ENCODE data around the gene DSG4. TPM values are rescaled to one million over a fixed set of nuclear protein-coding genes. Genes with fewer than 3 reads are reported as not detected.
A peak's percentile ranks its signal among the peaks of the same experiment; 100 is the strongest.

DSG4 gene
- total and polyA plus RNA-seq, 9 of the 15 experiments (the other 6 are each of a cell fraction or from before 2014, with no cell fraction given) = not detected

- intact Hi-C loops (cut with micrococcal nuclease) = no loop called here
- in situ Hi-C loops (cut with MboI) = no loop called here
- Histone ChIP-seq H3K4me1 (replicated peaks in 1 of 2; ENCODE audit: control insufficient read depth in 2 of 2, insufficient read depth in 2 of 2, low read length in 2 of 2) (no peaks in the 10 kb centered on the region), H3K4me2 (ENCODE audit: insufficient read depth, low read length) (no peak overlapping the region), H3K27me3 (ENCODE audit: control insufficient read depth in 2 of 2, insufficient read depth in 2 of 2, low read length in 2 of 2) (no peaks in the 10 kb centered on the region), H3K4me3 (no peak overlapping the region), H4K20me1 (replicated peaks; ENCODE audit: control insufficient read depth, insufficient read depth, low read length) (no peaks in the 10 kb centered on the region), H2AFZ (ENCODE audit: low read depth, low read length) (peak overlapping the region; percentile 68; the same call in 1 of the 2 replicates), H3K9me3 (replicated peaks; ENCODE audit: control insufficient read depth, insufficient read depth, low read depth, low read length) (peaks cover 5% of the 10 kb centered on the region; the same call in 1 of the 2 replicates), H3K9ac (ENCODE audit: insufficient read depth in 1 of 2, low read depth in 2 of 2, low read length in 2 of 2) (no peak overlapping the region), H3K27ac (ENCODE audit: extremely low read depth, low read depth, low read length) (no peak overlapping the region), H3K36me3 (ENCODE audit: control insufficient read depth, insufficient read depth, low read length) (no peaks in the 10 kb centered on the region), H3K9me1 (ENCODE audit: control insufficient read depth, insufficient read depth, low read length) (no peaks in the 10 kb centered on the region), H3K79me2 (ENCODE audit: control insufficient read depth, insufficient read depth, low read length) (no peaks in the 10 kb centered on the region)
- FAIRE-seq (no peak), ATAC-seq (no peak), DNase-seq (ENCODE audit: extremely low read depth in 1 of 4, low spot score in 3 of 4) (no peak)
- ChIA-PET CTCF (ENCODE audit: low intra/inter-chr PET ratio) (no interaction called here), POLR2A (interaction anchor here (0.6 kb wide), 1 partner anchor 20 kb away, joined by 3 read pairs; no protein-coding TSS in a partner anchor)
- TF ChIP-seq ZNF583 (CRISPR knock-in tag; IDR thresholded peaks at IDR 0.05) (no peak), ZNF232 (CRISPR knock-in tag; IDR thresholded peaks at IDR 0.05) (no peak), NR2C2 (CRISPR knock-in tag; IDR thresholded peaks at IDR 0.05) (no peak), NR2C2 (tag; IDR thresholded peaks at IDR 0.05) (no peak), HMGN3 (IDR thresholded peaks at IDR 0.05; ENCODE audit: borderline replicate concordance, extremely low read depth, insufficient read length, low read depth, low read length) (no peak), FUS (optimal IDR thresholded peaks at IDR 0.05; ENCODE audit: low read depth, low read length) (no peak), NFYB (IDR thresholded peaks at IDR 0.05; ENCODE audit: extremely low read depth, insufficient read length) (no peak), ZNF23 (CRISPR knock-in tag; IDR thresholded peaks at IDR 0.05) (no peak)
- TF ChIP-seq, protein P1, sequence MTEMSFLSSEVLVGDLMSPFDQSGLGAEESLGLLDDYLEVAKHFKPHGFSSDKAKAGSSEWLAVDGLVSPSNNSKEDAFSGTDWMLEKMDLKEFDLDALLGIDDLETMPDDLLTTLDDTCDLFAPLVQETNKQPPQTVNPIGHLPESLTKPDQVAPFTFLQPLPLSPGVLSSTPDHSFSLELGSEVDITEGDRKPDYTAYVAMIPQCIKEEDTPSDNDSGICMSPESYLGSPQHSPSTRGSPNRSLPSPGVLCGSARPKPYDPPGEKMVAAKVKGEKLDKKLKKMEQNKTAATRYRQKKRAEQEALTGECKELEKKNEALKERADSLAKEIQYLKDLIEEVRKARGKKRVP (CRISPR knock-in tag; IDR thresholded peaks at IDR 0.05) = no peak
- BruUV-seq (replicated peaks) = no TSS peak
- 25% methylated on average over 8 of the region's 8 CpGs for WGBS (ENCODE audit: insufficient coverage, low coverage, missing lambda C conversion rate)
These were observed 21.6 kb upstream of the DSG4 start for GRCh38 chr18:31354990-31355389.

Measured in K562 (cell line).